Measurements from ENCODE around the gene GPR183. TPM values are rescaled to one million over a fixed set of nuclear protein-coding genes. Genes with fewer than 3 reads are reported as not detected.

The GPR183 gene
- total and polyA plus RNA-seq, 12 donors, result 0.94 to 15.0 (median 8.3) TPM

DNA sequence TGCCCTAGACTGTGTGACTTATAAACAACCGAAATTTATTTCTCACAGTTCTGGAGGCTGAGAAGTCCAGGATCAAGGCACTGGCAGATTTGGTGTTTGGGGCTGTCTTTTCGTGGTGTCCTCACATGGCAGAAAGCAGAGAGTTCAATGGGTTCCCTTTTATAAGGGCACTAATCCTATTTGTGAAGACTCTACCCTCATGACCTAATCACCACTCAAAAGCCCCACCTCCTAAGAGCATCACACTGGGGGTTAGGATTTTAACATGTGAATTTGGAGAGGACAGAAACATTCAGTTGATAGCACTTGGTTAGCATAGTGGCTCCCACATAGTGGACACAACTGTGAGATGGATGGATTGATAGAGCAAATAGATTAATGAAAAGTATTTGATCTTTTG is 27.6 kb downstream of the GPR183 start:
- Histone ChIP-seq H3K36me3 (replicated peaks in 1 of 2) (no peaks in the 10 kb centered on the region), H3K27me3 (no peaks in the 10 kb centered on the region), H3K9me3 (replicated peaks in 1 of 3) (no peaks in the 10 kb centered on the region), H3K4me1 (replicated peaks in 1 of 2) (peaks cover 3 to 23% of the 10 kb centered on the region in 2 donors), H3K27ac (peak overlapping the region in 2 of 5 donors; percentile 5 to 71), H3K4me3 (no peak overlapping the region)
- 81 to 93% (median 91%) methylated on average over 2 of the region's 2 CpGs for WGBS, 4 donors
- no peak for TF ChIP-seq POLR2A (IDR thresholded peaks at IDR 0.05)
- intact Hi-C loops (cut with DNase I), result no loop called here
- no peak for DNase-seq

DNA sequence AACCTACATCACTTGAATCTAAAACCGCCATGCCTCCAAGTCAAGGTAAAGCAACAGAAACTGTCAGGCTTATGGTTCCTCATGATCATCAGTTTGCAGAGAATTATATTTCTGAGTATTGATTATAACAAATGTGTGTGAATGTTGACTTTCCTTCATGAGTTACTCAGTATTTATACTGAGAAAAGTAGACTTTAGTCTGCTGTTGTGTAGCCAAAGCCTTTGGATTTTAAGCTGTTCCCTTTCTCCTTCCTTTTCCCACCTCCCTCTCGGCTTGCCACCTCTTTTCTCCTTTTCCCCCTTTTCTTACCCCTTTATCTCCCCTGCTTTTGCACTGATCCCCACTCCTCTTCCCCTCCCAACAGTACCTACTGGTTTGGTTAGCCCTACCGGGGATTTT is 28.4 kb downstream of the GPR183 start:
- Histone ChIP-seq H3K27ac (no peak overlapping the region), H3K4me1 (replicated peaks in 1 of 2) (peaks cover 0 to 17% of the 10 kb centered on the region in 2 donors), H3K36me3 (replicated peaks in 1 of 2) (no peaks in the 10 kb centered on the region), H3K27me3 (no peaks in the 10 kb centered on the region), H3K4me3 (no peak overlapping the region), H3K9me3 (replicated peaks in 1 of 3) (no peaks in the 10 kb centered on the region)
- WGBS, 4 donors, result 92 to 96% (median 93%) methylated on average over 3 of the region's 3 CpGs
- TF ChIP-seq POLR2A (IDR thresholded peaks at IDR 0.05), result no peak
- TF ChIP-seq, protein P1, sequence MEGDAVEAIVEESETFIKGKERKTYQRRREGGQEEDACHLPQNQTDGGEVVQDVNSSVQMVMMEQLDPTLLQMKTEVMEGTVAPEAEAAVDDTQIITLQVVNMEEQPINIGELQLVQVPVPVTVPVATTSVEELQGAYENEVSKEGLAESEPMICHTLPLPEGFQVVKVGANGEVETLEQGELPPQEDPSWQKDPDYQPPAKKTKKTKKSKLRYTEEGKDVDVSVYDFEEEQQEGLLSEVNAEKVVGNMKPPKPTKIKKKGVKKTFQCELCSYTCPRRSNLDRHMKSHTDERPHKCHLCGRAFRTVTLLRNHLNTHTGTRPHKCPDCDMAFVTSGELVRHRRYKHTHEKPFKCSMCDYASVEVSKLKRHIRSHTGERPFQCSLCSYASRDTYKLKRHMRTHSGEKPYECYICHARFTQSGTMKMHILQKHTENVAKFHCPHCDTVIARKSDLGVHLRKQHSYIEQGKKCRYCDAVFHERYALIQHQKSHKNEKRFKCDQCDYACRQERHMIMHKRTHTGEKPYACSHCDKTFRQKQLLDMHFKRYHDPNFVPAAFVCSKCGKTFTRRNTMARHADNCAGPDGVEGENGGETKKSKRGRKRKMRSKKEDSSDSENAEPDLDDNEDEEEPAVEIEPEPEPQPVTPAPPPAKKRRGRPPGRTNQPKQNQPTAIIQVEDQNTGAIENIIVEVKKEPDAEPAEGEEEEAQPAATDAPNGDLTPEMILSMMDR (IDR thresholded peaks at IDR 0.05), result no peak
- DNase-seq, result no peak
- intact Hi-C loops (cut with DNase I), result no loop called here

DNA sequence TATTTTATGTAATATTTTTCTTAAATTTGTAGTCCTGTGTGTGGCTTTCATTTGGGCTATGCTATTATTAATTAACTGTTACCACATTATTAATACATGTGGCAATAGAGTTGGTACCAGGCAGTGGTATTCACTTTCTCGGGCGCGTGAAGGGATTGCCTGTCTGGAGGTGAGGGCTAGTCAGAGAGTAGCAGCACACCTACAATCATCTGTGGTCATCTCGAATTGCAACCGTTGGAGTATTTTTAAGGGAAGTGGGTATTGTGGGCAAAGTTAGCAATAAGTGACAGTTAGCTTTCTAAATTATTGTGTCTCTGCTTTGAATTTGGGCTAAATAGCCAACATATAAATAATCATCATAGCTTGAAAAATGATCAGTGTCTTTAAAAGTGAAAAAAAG is 29.0 kb downstream of the GPR183 start:
- H3K27me3 ChIP-seq, result no peaks in the 10 kb centered on the region
- H3K36me3 ChIP-seq (replicated peaks in 1 of 2), result no peaks in the 10 kb centered on the region
- H3K9me3 ChIP-seq (replicated peaks in 1 of 3), result no peaks in the 10 kb centered on the region
- H3K4me1 ChIP-seq (replicated peaks in 1 of 2), result peaks cover 0 to 17% of the 10 kb centered on the region in 2 donors
- H3K27ac ChIP-seq, result no peak overlapping the region
- TF ChIP-seq, protein P1 (IDR thresholded peaks at IDR 0.05), result no peak
- TF ChIP-seq POLR2A (IDR thresholded peaks at IDR 0.05), result no peak
- H3K4me3 ChIP-seq, result no peak overlapping the region
- intact Hi-C loops (cut with DNase I), result no loop called here
- DNase-seq, result no peak
- WGBS, 4 donors, result 74 to 86% (median 81%) methylated on average over 5 of the region's 5 CpGs

DNA sequence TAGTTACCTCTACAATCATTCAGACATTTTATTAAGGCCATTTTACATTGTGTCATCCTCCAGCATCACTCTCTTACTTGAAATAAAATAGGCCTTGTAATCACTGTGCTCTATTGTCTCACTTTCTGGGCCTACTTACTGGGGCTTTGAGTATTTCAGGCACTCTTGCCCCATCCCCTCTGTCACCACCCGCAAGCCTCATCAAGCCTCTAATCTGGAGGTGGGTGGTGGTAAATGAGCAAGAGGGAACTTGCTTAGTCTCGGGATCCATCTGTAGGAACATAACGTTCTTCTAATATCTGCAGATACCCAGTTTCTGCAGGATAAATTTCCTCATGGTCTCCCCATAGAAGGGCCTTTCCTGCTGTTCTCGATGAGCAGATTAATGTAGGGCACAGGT is 29.6 kb downstream of the GPR183 start:
- 81 to 89% (median 84%) methylated on average over 4 of the region's 4 CpGs for WGBS, 4 donors
- Histone ChIP-seq H3K4me3 (no peak overlapping the region), H3K27me3 (no peaks in the 10 kb centered on the region), H3K27ac (no peak overlapping the region), H3K9me3 (replicated peaks in 1 of 3) (no peaks in the 10 kb centered on the region), H3K36me3 (replicated peaks in 1 of 2) (no peaks in the 10 kb centered on the region), H3K4me1 (replicated peaks in 1 of 2) (peaks cover 0 to 12% of the 10 kb centered on the region in 2 donors)
- TF ChIP-seq POLR2A (IDR thresholded peaks at IDR 0.05), result no peak
- TF ChIP-seq, protein P1 (IDR thresholded peaks at IDR 0.05), result no peak
- DNase-seq, result peak in 3 of 7 donors; percentile 30 to 56 (median 39)
- intact Hi-C loops (cut with DNase I), result no loop called here

DNA sequence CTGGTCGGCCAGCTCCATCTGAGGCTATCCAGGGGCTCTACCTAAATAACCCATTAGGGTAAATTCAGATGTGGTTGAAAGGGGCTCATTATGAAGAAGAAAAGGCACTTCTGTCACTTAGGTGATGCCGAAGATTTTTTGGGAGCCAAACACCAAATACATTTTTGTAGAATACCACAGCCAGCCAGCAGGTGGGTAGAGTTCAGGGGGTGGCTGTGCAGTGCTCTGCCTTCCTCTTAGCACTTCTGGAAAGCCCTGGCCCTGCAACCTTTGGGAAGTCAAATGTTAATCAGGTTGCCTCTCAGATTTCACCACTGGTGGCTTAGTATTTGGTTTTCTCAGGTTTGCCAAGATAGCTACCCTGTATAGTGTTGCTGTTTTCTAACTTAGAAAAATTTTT is 30.5 kb downstream of the GPR183 start:
- peaks cover 0 to 9% of the 10 kb centered on the region in 2 donors for H3K4me1 ChIP-seq (replicated peaks in 1 of 2)
- DNase-seq, result no peak
- WGBS, 4 donors, result 91 to 100% (median 95%) methylated on average over 2 of the region's 2 CpGs
- H3K9me3 ChIP-seq (replicated peaks in 1 of 3), result no peaks in the 10 kb centered on the region
- no peak for TF ChIP-seq POLR2A (IDR thresholded peaks at IDR 0.05)
- TF ChIP-seq, protein P1 (IDR thresholded peaks at IDR 0.05), result no peak
- H3K4me3 ChIP-seq, result no peak overlapping the region
- H3K27ac ChIP-seq, result no peak overlapping the region
- H3K27me3 ChIP-seq, result no peaks in the 10 kb centered on the region
- no peaks in the 10 kb centered on the region for H3K36me3 ChIP-seq (replicated peaks in 1 of 2)
- intact Hi-C loops (cut with DNase I), result no loop called here

Measured in adrenal gland (tissue), 12 donors.